Mononuclear cell (primary cell): ENCODE data around the gene SERINC5. TPM values are rescaled to one million over a fixed set of nuclear protein-coding genes. Genes with fewer than 3 reads are reported as not detected.
A peak's percentile ranks its signal among the peaks of the same experiment; 100 is the strongest.

Experiments used
- H3K27me3 ChIP-seq: 2 replicates; pipeline ENCODE4 v1.6.0; 2011; ENCODE audit warnings: low read length, control low read depth; ENCODE audit not compliant: insufficient read depth
- H3K4me1 ChIP-seq: 2 replicates; pipeline ENCODE4 v1.5.1; 2011; ENCODE audit warnings: mild to moderate bottlenecking, low read length, control low read depth; ENCODE audit not compliant: insufficient read depth
- H3K4me3 ChIP-seq: 2 replicates; pipeline ENCODE4 v1.5.1; 2011; ENCODE audit warnings: mild to moderate bottlenecking, low read length, moderate library complexity
- H3K9me3 ChIP-seq: 2 replicates; pipeline ENCODE4 v1.5.1; 2011; ENCODE audit warnings: low read depth, mild to moderate bottlenecking, control low read depth, low read length
- total RNA-seq: library from RNA; depleted of rRNA; stranded (reverse); fragments of >200 nt; gene quantifications from one replicate; pipeline ENCODE4 v1.2.3, GENCODE V29; 2012

The SERINC5 gene
- total RNA-seq, 1 donor: 70.2 TPM

- H3K4me1 ChIP-seq: peaks cover 17% of the 10 kb centered on the region
- no peaks in the 10 kb centered on the region for H3K27me3 ChIP-seq
- no peaks in the 10 kb centered on the region for H3K9me3 ChIP-seq
- no peak overlapping the region for H3K4me3 ChIP-seq
Measured at GRCh38 chr5:80225189-80225933, 30.5 kb downstream of the SERINC5 start.

- Histone ChIP-seq H3K4me3 (no peak overlapping the region), H3K27me3 (no peaks in the 10 kb centered on the region), H3K9me3 (no peaks in the 10 kb centered on the region), H3K4me1 (peaks cover 21% of the 10 kb centered on the region)
Measured at GRCh38 chr5:80223561-80223960, 32.3 kb downstream of the SERINC5 start.

DNA sequence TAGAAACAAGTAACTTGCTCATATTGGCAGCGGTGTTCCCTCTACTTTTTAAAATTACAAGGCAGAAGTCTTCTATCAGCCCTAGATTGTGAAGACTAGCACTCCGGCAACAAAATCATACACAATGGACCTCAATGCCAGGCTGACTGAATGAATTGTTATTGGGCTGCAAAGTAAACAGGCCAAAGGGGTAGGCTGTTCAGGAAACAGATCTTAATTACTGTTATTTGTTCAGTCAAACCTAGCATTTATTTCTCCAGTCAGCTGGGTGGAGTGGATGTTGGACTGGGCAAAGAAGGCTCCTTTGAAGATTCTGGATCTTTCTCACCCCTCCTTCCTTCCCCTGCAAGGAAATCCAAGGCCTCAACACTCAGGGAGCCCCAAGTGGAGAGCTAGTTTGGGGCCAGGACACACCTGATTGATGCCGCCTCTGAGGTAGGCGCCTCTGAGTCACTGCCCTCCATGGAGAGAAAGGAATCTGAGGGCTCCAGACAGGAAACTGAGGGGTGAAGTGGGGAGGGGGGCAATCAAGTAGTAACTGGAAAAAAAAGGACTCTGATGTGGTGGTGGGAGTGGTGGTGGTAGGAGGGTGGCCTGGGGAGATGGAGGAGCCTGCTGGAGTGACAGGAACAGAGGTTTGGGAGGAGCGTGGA is 35.5 kb downstream of the SERINC5 start:
- no peak overlapping the region for H3K4me3 ChIP-seq
- no peaks in the 10 kb centered on the region for H3K27me3 ChIP-seq
- H3K4me1 ChIP-seq: peaks cover 43% of the 10 kb centered on the region
- no peaks in the 10 kb centered on the region for H3K9me3 ChIP-seq

DNA sequence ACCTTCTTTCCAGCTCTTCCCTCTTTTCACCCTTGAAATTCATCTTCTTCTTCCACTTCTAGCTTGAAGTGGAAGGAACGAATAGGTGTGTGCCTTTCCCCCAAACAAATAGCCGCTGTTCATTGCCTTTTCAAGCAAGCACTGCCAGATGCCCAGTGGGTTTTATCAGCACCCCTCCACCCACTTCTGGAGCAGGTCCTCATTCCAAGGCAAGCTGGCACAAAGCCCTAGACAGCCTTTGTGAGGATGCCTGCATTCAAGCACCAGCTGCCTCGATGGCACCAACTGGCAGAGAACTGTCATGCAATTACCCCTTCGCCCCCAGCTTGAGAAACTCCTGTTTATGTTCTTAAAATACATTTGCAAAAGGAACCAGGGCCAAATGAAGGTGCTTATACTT is 36.5 kb downstream of the SERINC5 start:
- Histone ChIP-seq H3K9me3 (no peaks in the 10 kb centered on the region), H3K4me3 (no peak overlapping the region), H3K4me1 (peaks cover 48% of the 10 kb centered on the region), H3K27me3 (no peaks in the 10 kb centered on the region)

GRCh38 chr5:80217667-80218066 is 38.2 kb downstream of the SERINC5 start:
- H3K4me3 ChIP-seq: no peak overlapping the region
- peaks cover 58% of the 10 kb centered on the region for H3K4me1 ChIP-seq
- no peaks in the 10 kb centered on the region for H3K27me3 ChIP-seq
- no peaks in the 10 kb centered on the region for H3K9me3 ChIP-seq

GRCh38 chr5:80216753-80217596 is 38.9 kb downstream of the SERINC5 start:
- Histone ChIP-seq H3K9me3 (no peaks in the 10 kb centered on the region), H3K4me3 (peak overlapping the region; percentile 19), H3K27me3 (no peaks in the 10 kb centered on the region), H3K4me1 (peaks cover 63% of the 10 kb centered on the region)

GRCh38 chr5:80216096-80216495 is 39.8 kb downstream of the SERINC5 start:
- peak overlapping the region; percentile 19 for H3K4me3 ChIP-seq
- H3K4me1 ChIP-seq: peaks cover 68% of the 10 kb centered on the region
- H3K27me3 ChIP-seq: no peaks in the 10 kb centered on the region
- no peaks in the 10 kb centered on the region for H3K9me3 ChIP-seq

DNA sequence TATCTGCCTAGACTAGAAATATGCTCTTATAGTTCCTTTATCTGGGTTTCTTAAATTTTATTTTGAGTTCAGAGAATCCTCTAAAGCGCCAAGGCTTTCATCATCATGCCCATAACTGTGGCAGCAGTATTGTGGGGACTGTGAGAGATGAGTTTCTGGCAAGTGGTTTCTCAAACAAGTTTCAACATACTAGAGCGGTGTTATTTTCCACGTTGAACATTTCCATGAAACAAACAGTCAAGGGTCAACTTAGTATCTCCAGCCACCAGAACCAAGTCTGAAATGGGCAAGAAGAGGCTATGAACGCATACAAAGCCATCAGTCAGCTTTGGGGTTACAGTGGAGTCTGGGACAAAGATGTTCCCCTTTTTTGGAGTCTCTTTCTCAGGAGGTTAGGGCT is 40.3 kb downstream of the SERINC5 start:
- H3K27me3 ChIP-seq: no peaks in the 10 kb centered on the region
- H3K4me3 ChIP-seq: no peak overlapping the region
- no peaks in the 10 kb centered on the region for H3K9me3 ChIP-seq
- H3K4me1 ChIP-seq: peaks cover 65% of the 10 kb centered on the region

- Histone ChIP-seq H3K4me3 (no peak overlapping the region), H3K4me1 (peaks cover 58% of the 10 kb centered on the region), H3K27me3 (no peaks in the 10 kb centered on the region), H3K9me3 (no peaks in the 10 kb centered on the region)
Measured at GRCh38 chr5:80213466-80213865, 42.4 kb downstream of the SERINC5 start.

- Histone ChIP-seq H3K9me3 (no peaks in the 10 kb centered on the region), H3K4me3 (no peak overlapping the region), H3K4me1 (peaks cover 52% of the 10 kb centered on the region), H3K27me3 (no peaks in the 10 kb centered on the region)
Measured at GRCh38 chr5:80212171-80212667, 43.6 kb downstream of the SERINC5 start.

DNA sequence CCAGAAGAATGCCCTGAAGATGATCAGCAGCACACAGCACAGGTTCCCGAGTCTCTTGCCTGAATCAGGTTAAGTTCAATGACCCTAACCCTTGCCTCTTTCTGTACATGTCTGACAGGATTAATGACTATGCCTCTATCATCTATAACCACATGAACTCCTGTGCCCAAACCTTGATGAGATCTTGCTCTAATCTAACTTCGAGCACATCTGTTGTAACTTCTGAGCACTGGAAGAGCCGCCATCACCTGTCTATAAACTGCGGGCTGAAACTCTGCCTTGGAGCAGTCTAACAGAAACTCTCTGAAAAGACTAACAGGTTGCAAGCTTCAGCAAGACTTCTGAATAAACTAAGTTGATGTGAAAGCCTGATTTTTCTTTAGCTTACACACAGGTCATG is 44.5 kb downstream of the SERINC5 start:
- no peaks in the 10 kb centered on the region for H3K27me3 ChIP-seq
- H3K9me3 ChIP-seq: no peaks in the 10 kb centered on the region
- no peak overlapping the region for H3K4me3 ChIP-seq
- peaks cover 45% of the 10 kb centered on the region for H3K4me1 ChIP-seq

DNA sequence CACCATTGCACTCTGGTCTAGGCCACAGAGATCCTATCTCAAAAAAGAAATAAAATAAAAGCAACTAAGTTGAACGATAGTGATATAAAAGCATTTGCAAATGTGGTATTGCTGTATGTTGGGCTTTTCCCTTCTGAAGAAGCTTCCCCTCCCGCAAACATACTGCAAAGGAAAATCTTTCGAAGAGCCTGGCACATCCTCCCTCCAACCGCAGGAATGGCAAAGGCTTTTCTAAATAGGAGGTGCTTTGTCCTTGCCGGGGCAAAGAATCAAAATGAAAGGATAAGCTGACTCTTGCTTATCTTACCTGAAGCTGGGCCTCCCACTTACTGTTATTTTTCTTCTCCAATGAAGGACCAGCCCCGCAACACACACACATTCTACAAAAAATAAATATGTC is 45.8 kb downstream of the SERINC5 start:
- no peaks in the 10 kb centered on the region for H3K27me3 ChIP-seq
- H3K4me3 ChIP-seq: no peak overlapping the region
- H3K4me1 ChIP-seq: peaks cover 42% of the 10 kb centered on the region
- no peaks in the 10 kb centered on the region for H3K9me3 ChIP-seq

DNA sequence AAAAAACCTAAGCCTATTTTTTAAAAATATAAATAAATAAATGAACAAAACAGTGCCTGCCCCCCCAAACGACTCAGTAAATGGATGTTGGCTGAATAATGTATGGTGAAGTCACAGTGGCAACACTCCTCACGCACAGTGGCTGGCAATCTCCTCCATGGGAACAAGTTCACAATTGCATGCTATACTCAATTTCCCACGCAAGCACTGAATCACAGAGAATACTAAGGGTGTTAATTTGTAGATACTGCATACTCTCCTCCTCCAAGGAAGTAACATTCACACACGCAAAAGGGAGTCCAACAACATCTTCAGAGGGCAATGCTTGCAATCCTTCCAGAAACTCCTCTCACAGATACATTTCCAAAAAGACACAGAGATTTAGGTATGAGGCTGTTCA is 47.5 kb downstream of the SERINC5 start:
- no peak overlapping the region for H3K4me3 ChIP-seq
- H3K9me3 ChIP-seq: no peaks in the 10 kb centered on the region
- no peaks in the 10 kb centered on the region for H3K27me3 ChIP-seq
- H3K4me1 ChIP-seq: peaks cover 44% of the 10 kb centered on the region

DNA sequence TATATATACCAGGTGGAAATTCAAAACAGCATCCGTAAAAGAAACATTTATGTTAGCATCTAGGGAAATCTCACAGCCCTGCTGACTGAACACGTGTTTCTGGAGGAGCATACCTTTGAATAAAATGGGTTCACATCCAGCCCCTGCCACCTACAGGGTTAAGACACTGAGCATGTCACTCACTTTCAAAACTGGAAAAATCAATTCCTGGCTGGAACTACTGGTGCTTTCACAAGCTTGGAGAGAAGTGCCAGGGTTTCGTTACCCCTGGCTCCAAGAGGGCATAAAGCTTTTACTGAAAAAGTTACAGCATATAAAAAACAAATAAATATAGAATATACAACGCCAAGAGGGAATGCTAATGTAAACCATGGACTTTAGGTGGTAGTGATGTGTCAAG is 48.0 kb downstream of the SERINC5 start:
- Histone ChIP-seq H3K27me3 (no peaks in the 10 kb centered on the region), H3K4me3 (no peak overlapping the region), H3K9me3 (no peaks in the 10 kb centered on the region), H3K4me1 (peaks cover 39% of the 10 kb centered on the region)

DNA sequence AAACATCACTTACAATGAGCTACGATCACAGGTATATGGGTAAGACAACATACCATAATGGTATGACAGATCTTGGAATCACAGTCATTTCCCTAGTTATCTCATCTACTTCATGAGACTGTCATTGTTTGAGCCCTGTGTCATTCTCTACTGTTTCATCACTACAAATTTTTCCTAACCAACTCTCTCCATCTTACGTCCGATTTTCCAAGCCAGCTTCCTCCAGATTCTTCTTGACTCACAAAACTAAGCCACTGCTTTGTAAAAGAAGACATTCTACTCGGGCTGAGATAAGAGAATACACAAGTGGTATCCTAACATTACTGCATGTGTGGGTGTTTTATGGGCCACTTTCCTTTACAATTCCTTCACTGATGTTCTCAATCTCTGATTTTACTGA is 49.6 kb downstream of the SERINC5 start:
- Histone ChIP-seq H3K9me3 (no peaks in the 10 kb centered on the region), H3K4me1 (peaks cover 27% of the 10 kb centered on the region), H3K4me3 (no peak overlapping the region), H3K27me3 (no peaks in the 10 kb centered on the region)
